IPS DF 6.9 (cell line): Measurements from ENCODE around the gene CEP97.
"Not testable (repeated sequence)": the region's sequence is repeated elsewhere in the genome, so short reads cannot be mapped to it uniquely, and the experiment has no call there.

Source experiments
- DNase-seq: peaks from one replicate; pipeline ENCODE4 v3.0.0-alpha.2; 2013; ENCODE audit warnings: low read depth, low spot score
- H3K27ac ChIP-seq: one replicate; pipeline ENCODE4 v1.5.1; 2013; ENCODE audit warnings: low read length, control low read depth
- H3K27me3 ChIP-seq: 2 replicates; pipeline ENCODE4 v1.6.1; 2013; ENCODE audit warnings: mild to moderate bottlenecking, low read length; ENCODE audit not compliant: control insufficient read depth, insufficient read depth
- H3K36me3 ChIP-seq: 2 replicates; pipeline ENCODE4 v1.6.1; 2013; ENCODE audit warnings: low read length; ENCODE audit not compliant: control insufficient read depth, insufficient read depth
- H3K4me1 ChIP-seq: 2 replicates; pipeline ENCODE4 v1.6.1; 2013; ENCODE audit warnings: low read length; ENCODE audit not compliant: control insufficient read depth, insufficient read depth
- H3K4me3 ChIP-seq: 2 replicates; pipeline ENCODE4 v1.5.1; 2013; ENCODE audit warnings: mild to moderate bottlenecking, low read length
- H3K9me3 ChIP-seq: 2 replicates; pipeline ENCODE4 v1.6.1; 2013; ENCODE audit warnings: low read length, inconsistent platforms; ENCODE audit not compliant: control insufficient read depth, insufficient read depth
- WGBS: extraction: QIAGEN DNeasy Blood & Tissue Kit; methylation state at CpG from one replicate; pipeline ENCODE4 v1.1.7; 2013; ENCODE audit warnings: mixed read lengths, missing lambda C conversion rate; ENCODE audit not compliant: insufficient read length, insufficient coverage; 5-methylcytosine and 5-hydroxymethylcytosine counted together

CEP97 gene

GRCh38 chr3:101685870-101686307, 38.5 kb upstream of the CEP97 start:
- peak overlapping the region; percentile 79 for H3K4me3 ChIP-seq
- H3K36me3 ChIP-seq, result peaks cover 20% of the 10 kb centered on the region; the same call in 1 of the 2 replicates
- no peaks in the 10 kb centered on the region for H3K4me1 ChIP-seq
- H3K27me3 ChIP-seq, result no peaks in the 10 kb centered on the region
- DNase-seq, result no peak
- no peaks in the 10 kb centered on the region for H3K9me3 ChIP-seq
- no CpG with 5 or more reads among the region's 11 CpGs for WGBS
- H3K27ac ChIP-seq, result no peak overlapping the region

GRCh38 chr3:101687142-101687931, 37.1 kb upstream of the CEP97 start:
- Histone ChIP-seq H3K27ac (no peak overlapping the region), H3K27me3 (no peaks in the 10 kb centered on the region), H3K4me3 (peak overlapping the region; percentile 12; the same call in 1 of the 2 replicates), H3K4me1 (no peaks in the 10 kb centered on the region), H3K36me3 (peaks cover 10% of the 10 kb centered on the region; the same call in 1 of the 2 replicates), H3K9me3 (no peaks in the 10 kb centered on the region)
- no CpG with 5 or more reads among the region's 25 CpGs for WGBS
- no peak for DNase-seq

DNA sequence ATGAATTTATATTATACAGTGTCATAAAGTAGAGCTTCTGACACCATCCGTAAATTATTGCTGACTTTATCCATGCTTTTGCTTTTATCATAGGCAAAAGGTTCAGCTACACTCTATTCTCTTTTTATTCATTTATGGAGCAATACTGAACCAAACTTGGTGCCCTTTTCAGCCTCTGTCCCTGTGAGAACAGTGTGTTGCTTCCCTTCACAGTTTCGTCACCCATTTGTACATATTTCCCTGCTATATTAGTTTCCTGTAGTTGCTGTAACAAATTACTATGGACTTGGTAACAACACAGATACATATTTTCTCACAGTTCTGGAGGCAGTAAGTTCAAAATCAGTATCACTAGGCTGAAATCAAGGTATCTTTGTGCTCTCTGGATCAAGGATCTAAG, 35.1 kb upstream of the CEP97 start:
- Histone ChIP-seq H3K9me3 (no peaks in the 10 kb centered on the region), H3K4me3 (no peak overlapping the region), H3K4me1 (no peaks in the 10 kb centered on the region), H3K27me3 (no peaks in the 10 kb centered on the region), H3K36me3 (peaks cover 6% of the 10 kb centered on the region; the same call in 1 of the 2 replicates), H3K27ac (no peak overlapping the region)
- no peak for DNase-seq
- WGBS, result no CpG with 5 or more reads among the region's 2 CpGs

- Histone ChIP-seq H3K36me3 (no peaks in the 10 kb centered on the region), H3K9me3 (no peaks in the 10 kb centered on the region), H3K4me1 (no peaks in the 10 kb centered on the region), H3K27me3 (no peaks in the 10 kb centered on the region), H3K27ac (no peak overlapping the region), H3K4me3 (no peak overlapping the region)
- DNase-seq, result no peak
Observed at GRCh38 chr3:101690972-101691371, 33.4 kb upstream of the CEP97 start.

DNA sequence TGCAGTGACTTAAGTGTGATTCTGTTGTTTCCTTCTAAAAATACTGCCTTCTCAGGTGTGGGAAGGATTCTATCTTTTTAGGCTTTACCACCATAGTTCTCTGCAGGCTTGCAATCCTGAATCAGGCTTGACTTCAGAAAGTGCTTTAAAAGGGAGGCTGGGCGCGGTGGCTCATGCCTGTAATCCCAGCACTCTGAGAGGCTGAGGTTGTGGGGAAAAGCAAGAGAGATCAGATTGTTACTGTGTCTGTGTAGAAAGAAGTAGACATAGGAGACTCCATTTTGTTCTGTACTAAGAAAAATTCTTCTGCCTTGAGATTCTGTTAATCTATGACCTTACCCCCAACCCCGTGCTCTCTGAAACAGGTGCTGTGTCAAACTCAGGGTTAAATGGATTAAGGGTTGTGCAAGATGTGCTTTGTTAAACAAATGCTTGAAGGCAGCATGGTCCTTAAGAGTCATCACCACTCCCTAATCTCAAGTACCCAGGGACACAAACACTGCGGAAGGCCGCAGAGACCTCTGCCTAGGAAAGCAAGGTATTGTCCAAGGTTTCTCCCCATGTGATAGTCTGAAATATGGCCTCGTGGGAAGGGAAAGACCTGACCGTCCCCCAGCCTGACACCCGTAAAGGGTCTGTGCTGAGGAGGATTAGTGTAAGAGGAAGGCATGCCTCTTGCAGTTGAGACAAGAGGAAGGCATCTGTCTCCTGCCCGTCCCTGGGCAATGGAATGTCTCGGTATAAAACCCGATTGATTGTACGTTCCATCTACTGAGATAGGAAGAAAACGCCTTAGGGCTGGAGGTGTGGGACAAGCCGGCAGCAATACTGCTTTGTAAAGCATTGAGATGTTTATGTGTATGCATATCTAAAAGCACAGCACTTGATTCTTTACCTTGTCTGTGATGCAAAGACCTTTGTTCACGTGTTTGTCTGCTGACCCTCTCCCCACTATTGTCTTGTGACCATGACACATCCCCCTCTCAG, 32.4 kb upstream of the CEP97 start:
- no CpG with 5 or more reads among the region's 15 CpGs for WGBS
- H3K9me3 ChIP-seq, H3K4me1 ChIP-seq, H3K36me3 ChIP-seq, H3K27ac ChIP-seq, DNase-seq, H3K27me3 ChIP-seq, H3K4me3 ChIP-seq: not testable (repeated sequence)

DNA sequence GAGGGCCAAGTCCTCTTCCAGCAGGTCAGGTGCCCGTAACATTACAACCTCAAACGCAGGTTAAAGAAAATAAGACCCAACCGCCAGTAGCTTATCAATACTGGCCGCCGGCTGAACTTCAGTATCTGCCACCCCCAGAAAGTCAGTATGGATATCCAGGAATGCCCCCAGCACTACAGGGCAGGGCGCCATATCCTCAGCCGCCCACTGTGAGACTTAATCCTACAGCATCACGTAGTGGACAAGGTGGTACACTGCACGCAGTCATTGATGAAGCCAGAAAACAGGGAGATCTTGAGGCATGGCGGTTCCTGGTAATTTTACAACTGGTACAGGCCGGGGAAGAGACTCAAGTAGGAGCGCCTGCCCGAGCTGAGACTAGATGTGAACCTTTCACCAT, 30.9 kb upstream of the CEP97 start:
- not testable (repeated sequence) for H3K27ac ChIP-seq, H3K4me1 ChIP-seq, H3K4me3 ChIP-seq, H3K36me3 ChIP-seq, H3K27me3 ChIP-seq, H3K9me3 ChIP-seq
- DNase-seq, result peak; percentile 54
- no CpG with 5 or more reads among the region's 13 CpGs for WGBS

DNA sequence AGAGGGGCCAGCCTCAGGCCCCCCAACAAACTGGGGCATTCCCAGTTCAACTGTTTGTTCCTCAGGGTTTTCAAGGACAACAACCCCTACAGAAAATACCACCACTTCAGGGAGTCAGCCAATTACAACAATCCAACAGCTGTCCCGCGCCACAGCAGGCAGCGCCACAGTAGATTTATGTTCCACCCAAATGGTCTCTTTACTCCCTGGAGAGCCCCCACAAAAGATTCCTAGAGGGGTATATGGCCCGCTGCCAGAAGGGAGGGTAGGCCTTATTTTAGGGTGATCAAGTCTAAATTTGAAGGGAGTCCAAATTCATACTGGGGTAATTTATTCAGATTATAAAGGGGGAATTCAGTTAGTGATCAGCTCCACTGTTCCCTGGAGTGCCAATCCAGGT, 29.6 kb upstream of the CEP97 start:
- not testable (repeated sequence) for H3K27me3 ChIP-seq, H3K36me3 ChIP-seq, H3K4me3 ChIP-seq, H3K9me3 ChIP-seq, DNase-seq, H3K27ac ChIP-seq, H3K4me1 ChIP-seq
- WGBS, result no CpG with 5 or more reads among the region's 4 CpGs

GRCh38 chr3:101695779-101696372, 28.5 kb upstream of the CEP97 start:
- no peak for DNase-seq
- H3K27ac ChIP-seq, result no peak overlapping the region
- H3K36me3 ChIP-seq, result no peaks in the 10 kb centered on the region
- no peaks in the 10 kb centered on the region for H3K9me3 ChIP-seq
- no peaks in the 10 kb centered on the region for H3K4me1 ChIP-seq
- H3K4me3 ChIP-seq, result no peak overlapping the region
- no CpG with 5 or more reads among the region's 10 CpGs for WGBS
- no peaks in the 10 kb centered on the region for H3K27me3 ChIP-seq

DNA sequence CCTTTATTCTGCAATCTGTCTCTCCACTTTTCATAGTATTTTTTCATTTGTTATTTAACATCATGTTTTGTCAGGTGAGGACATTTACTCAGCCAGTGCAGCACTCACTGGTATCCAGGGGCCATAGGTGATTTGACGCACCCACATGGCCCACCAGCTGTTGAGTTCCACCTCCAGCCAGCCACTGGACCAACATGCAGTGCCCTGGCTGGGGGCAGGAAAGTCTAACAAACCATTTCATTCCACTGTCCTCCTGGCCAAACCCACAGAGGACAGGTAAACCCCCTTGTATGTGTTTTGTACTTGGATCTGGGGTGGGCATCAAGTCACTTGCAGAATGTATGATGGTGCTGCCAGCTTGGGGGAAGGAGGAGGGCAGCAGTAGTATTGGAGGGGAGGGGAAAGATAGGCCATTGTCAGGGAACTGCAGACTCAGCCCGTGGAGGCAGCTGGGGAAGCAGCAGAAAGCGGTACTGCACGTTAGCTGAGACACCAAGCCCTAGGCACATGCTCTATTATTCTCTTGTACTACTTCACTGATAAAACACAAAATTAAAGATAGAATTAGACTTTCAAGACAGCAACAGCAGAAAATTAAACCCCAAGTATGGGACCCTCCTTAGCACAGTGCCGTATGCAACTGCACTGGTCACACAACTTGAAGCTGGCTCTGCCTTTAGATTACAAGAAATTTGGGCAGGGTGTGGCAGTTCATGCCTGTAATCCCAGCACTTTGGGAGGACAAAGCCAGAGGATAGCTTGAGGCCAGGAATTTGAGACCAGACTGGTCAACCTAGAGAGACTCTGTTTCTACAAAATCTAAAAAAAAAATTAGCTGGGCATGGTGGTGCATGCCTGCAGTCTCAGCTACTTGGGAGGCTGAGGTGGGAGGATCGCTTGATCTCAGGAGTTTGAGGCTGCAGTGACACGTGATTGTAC, 22.4 kb upstream of the CEP97 start:
- Histone ChIP-seq H3K4me1 (no peaks in the 10 kb centered on the region), H3K27ac (no peak overlapping the region), H3K9me3 (no peaks in the 10 kb centered on the region), H3K4me3 (no peak overlapping the region), H3K27me3 (no peaks in the 10 kb centered on the region), H3K36me3 (no peaks in the 10 kb centered on the region)
- WGBS, result no CpG with 5 or more reads among the region's 7 CpGs
- no peak for DNase-seq
